Activated T-helper 1 cell treated with anti-CD3 and anti-CD28 coated beads, Interleukin-2, amount 50 U/mL, for 16 hours (primary cell): ENCODE measurements around the gene TSPAN5.
"Not testable (repeated sequence)": the region's sequence is repeated elsewhere in the genome, so short reads cannot be mapped to it uniquely, and the experiment has no call there.

Source experiments
- DNase-seq, 2 donors: peaks; one replicate each; pipeline ENCODE4 v3.0.0-alpha.2; 2020; ENCODE audit warnings: low read depth in 1 of 2, low spot score in 1 of 2

Gene TSPAN5

DNA sequence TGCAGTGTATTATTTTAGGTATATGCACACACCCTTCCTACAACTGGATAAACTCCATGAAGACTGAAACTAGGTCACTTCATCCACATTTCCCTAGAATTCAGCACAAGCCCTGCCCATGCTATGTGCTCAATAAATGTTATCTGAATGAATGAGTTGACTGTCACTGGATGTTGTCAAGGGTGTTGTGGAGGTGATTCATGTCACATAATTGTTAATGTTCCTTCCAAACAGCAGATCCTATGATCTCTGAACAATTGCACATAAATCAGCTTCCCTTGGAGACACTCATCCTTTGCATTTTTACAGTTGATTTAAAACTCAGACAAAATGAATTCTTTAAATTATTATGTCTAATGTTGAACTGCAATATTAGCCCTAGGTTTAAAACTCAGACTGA lies 154.7 kb downstream of the TSPAN5 start:
- no peak for DNase-seq

- DNase-seq, result no peak
These were observed 155.8 kb downstream of the TSPAN5 start for GRCh38 chr4:98502624-98503023.

- DNase-seq, result no peak
These were observed 156.4 kb downstream of the TSPAN5 start for GRCh38 chr4:98502031-98502430.

DNA sequence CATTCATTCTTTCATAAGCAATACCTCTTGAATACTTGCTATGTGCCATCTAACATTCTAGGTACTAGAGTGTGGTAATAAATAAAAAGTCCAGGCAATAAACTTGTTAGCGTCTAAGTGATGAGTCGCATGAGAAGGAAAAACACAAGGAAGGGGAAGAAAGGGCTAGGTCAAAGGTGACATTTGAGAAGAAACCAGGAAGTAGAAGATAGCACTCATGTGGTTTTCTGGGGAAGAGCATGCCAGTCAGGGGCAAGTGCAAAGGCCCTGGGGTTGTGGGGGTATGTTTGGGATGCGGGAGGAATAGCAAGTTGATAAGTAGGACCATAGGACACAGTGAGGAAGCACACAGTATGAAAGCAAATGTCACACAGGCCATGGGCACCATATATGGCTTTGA lies 157.0 kb downstream of the TSPAN5 start:
- no peak for DNase-seq

DNA sequence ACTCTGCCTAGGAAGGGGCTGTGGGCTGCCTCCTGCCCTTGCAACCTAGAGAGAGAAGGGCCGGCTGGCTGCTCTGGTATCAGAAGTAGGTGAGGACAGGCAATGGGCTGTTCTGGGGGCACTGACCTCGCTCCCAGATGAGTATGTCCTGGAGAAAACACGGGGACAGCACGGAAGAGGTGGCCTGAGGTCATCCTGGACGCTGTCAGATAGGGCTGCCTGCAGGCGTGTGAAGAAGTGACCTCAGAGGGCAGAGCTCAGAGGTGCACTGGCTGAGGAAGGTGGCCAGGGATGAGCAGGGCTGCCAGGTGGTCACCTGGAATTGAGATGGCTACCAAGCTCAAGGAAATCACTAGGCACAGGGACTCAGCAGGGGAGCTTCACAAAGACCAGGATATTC lies 159.6 kb downstream of the TSPAN5 start:
- no peak for DNase-seq

DNA sequence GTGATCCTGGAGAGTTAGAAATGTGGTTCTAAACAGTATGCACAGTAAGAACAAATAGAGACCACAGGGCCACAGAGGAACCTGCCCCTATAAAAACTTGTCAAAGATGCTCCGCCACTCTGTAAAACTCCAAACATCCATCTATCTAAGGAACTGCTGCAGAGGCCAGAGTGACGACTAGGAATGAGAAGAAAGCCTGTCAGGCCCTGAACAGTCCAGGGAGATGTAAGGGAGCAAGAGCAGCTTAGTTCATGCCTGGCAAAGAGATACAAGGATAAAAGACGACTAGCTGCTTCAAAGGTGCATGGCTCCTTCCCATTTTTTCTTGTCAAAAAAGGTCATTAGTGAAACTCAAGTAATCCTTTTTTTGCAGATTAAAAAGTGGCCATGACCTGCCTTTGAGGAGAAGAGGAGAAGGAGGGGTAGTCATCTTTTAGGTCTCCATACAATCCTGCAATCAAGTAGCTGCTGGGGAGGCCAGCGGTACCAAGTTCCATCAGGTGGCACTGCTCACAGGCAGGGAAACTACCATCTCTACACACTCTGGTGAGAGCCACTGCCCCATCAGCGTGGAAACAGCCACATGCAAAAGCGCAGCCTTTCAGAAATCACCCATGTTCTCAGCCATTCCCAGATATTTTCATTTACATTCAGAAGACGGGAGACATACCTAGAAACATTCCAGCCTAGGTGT lies 162.1 kb downstream of the TSPAN5 start:
- DNase-seq, result no peak

DNA sequence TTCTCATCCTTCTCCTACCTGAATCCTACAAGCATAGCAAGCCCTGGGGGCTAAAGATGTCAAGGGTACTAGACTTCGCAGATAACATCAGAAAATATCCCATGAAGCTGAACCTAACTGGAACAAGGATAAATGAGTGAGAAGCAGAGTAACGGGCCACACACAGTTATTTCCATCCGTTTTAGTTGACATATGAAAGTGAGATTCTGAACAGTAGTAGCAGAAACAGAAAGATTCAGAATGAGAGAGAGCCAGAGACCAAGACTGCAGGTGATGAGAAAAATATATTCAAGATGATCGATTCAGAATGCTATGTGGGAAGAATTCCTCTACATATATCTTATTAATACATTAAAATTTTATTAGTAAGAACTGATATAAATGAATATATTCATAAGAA lies 165.1 kb downstream of the TSPAN5 start:
- DNase-seq, result no peak

GRCh38 chr4:98491899-98492559 lies 166.4 kb downstream of the TSPAN5 start:
- DNase-seq, result no peak

DNA sequence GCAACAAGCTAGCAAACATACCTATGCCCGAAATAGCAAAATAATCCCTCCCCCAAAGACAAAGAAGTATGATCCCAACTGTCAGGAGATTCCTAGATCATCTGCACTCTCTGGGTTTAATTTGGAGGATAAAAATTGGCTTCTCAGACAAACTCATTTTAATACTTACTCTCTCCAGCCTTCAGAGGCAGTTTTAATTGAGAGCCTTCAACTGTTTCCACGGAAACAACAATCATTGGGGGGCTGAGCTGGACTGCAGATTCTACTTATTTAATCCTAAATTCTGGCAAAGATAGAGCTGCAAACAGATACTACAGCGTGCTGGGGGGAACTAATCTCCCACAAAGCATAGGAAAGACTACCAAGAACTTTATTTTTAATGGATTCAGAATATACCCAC lies 168.2 kb downstream of the TSPAN5 start:
- no peak for DNase-seq

GRCh38 chr4:98485816-98486345 lies 172.5 kb downstream of the TSPAN5 start:
- DNase-seq, result no peak

GRCh38 chr4:98484031-98484430 lies 174.4 kb downstream of the TSPAN5 start:
- DNase-seq, result no peak

DNA sequence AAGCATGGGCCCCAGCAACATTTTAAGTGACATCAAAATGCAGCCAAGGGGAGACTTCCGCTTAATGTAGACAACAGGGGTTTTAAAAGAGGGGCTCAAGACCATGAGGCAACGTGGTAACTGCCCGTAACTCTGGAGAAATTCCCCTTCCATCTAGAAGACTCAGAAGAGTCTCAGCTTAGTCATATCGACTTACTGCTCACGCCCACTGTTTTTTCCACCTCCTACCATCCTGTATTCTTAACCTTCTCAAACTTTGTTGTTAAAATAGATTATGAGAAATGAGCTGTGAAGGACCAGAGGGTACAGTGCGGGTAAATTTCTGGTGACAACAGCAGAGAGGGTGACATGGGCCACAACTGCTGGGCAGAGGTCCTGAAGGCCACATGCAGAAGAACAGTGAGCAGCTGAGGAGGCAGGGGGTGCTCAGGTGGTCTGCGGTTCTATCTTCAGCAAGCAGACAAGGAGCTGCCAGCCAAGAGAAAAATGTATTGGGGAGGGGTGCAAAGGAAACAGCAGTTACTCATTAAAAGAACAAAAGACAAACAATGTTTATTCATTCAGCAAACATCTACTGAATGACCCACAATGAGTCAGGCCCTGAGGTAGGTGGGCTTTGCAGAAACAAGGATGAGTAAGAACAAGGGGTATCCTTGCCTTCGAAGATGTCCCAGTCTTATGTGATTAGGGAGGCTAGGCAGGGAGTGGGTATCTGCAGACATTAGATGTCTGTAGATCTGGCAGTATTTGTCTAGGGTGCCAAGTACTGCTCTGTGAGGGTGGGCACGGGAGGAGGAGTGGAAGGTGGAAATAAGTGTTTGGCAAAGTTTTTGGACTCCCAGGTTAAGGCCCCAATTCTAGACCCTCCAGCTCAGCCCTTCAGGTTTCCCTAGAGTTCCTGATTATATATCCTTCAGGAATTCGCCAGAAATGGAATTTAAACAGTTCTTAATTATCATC lies 175.3 kb downstream of the TSPAN5 start:
- DNase-seq, result no peak

- no peak for DNase-seq
These were observed 175.9 kb downstream of the TSPAN5 start for GRCh38 chr4:98482503-98482846.

- DNase-seq, result no peak
These were observed 177.2 kb downstream of the TSPAN5 start for GRCh38 chr4:98481167-98481566.

GRCh38 chr4:98480535-98480934 lies 177.9 kb downstream of the TSPAN5 start:
- DNase-seq, result no peak

DNA sequence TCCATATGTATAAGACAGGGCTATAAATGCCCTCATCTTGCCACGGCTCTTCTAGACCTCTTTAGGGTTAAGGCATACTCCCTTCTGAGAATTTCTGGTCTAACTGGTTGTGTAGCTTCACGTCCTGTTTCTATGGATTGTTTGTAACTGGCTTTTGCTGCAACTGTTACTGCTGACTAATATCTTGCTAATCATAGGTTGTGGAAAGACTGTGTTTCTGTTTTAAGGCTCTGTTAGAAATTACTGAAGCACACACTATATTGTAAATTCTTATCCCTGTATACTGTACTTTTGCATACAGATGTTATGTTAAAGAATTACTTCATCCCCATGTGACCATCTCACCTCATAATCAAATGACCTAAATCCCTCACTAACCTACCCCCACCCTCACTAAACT lies 178.8 kb downstream of the TSPAN5 start:
- DNase-seq, result not testable (repeated sequence)

- DNase-seq, result no peak
These were observed 181.5 kb downstream of the TSPAN5 start for GRCh38 chr4:98476891-98477290.

GRCh38 chr4:98474408-98474844 lies 184.0 kb downstream of the TSPAN5 start:
- no peak for DNase-seq

DNA sequence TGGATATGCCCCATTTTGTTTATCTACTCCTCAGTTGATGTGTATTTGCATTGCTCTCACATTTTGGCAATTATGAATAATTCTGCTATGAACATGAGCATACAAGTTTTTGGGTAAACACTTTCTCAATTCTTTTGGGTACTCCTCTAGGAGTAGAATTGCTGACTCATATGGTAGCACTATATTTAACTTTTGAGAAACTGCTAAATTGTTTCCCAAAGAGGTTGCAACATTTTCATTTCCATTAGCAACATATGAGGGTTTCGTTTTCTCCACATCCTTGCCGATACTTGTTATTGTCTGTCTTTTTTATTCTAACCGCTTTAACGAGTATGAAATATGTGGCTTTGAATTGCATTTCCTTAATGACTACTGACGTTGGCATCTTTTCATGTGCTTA lies 185.4 kb downstream of the TSPAN5 start:
- no peak for DNase-seq

DNA sequence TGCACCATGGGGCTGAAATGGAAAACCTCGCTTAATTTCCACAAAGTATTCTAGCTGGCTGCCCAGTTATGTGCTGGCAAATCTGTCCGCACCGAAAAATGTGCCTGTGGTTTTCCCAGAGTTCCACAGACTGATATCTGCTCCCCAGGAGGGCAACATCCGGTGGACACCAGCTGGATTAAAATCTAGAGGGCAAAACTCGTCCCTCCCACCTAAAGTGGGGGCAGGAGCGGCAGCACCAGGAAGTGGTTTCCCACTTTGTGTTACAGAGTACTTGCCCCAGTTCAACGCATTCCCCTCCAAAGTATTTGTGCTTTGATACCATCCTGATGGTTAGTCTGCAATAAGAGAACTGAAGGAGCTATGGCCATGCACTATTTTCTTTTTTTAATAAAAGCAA lies 187.6 kb downstream of the TSPAN5 start:
- no peak for DNase-seq

GRCh38 chr4:98470366-98470765 lies 188.0 kb downstream of the TSPAN5 start:
- DNase-seq, result no peak

GRCh38 chr4:98469771-98470170 lies 188.6 kb downstream of the TSPAN5 start:
- no peak for DNase-seq
